ENCODE data around the gene ZNF503.
A peak's percentile ranks its signal among the peaks of the same experiment; 100 is the strongest.

The ZNF503 gene

GRCh38 chr10:75430000-75430763 lies 28.6 kb upstream of the ZNF503 start:
- peak; percentile 96 to 97 for DNase-seq

GRCh38 chr10:75429159-75429827 lies 27.7 kb upstream of the ZNF503 start:
- no peak for DNase-seq

DNA sequence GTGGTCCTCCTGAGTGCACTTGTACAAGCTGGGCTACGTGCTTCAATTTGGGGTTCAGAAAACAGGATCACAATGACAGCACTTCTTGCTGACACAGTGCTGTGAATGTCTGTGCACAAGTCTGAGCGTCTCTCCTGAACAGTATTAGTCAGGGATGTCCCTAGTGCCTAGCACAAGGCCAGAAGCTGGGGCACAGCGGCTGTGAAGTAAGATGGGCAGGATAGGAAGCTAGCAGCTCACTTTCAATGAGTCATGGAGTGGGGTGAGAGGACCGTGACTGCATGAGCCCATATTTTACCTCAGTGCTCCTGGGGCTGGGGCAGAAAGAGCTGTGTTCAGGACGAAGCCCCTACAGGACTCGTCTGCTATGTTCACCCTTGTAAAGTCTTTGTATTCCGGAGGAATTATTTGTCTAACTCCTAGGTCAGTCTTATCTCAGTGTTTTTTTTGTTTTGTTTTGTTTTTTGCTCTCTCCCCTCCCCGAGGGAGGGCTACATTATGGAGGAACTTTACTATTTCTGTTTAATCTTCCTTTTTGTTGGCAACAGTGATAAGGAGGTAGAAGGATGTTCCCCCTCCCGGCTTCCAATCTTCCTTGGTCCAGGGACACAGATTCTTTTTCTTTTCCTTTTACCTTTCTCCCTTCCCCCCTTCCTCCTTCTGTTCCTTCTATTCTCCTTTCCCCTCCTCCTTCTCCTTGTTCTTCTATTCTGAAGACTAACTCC lies 27.0 kb upstream of the ZNF503 start:
- peak; percentile 74 to 85 for DNase-seq

- no peak for DNase-seq
Measured at GRCh38 chr10:75427951-75428350, 26.4 kb upstream of the ZNF503 start.

- peak; percentile 42 to 44 for DNase-seq
Measured at GRCh38 chr10:75426880-75427279, 25.3 kb upstream of the ZNF503 start.

DNA sequence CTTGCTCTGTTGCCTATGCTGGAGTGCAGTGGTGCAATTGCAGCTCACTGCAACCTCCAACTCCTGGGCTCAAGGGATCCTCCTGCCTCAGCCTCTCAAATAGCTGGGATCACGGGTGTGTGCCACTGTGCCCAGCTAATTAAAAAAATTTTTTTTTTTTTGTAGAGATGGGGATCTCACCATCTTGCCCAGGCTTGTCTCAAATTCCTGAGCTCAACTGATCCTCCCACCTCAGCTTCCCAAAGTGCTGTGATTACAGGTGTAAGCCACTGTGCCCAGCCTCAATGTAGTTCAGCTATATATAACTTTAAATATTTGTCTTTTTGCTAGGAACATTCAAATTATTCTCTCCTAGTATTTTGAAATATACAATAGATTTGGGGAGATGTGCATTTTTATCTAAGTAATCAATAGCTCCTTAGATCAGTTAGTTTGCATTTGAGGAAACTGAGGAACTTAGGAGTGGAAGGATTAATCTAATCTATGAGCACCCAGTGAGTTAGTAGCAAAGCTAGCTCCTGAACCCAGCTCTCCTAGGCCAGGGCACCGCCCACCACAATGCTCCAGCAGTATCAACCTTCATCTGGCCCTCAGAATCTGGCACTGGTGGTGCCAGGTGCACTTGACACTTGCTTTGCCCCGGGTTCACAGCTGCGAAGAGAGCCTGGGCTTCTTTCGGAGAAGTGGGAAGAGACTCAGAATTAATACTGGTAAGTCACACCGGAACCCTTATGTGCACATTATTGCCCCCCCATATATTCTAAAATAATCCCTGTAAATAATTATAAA lies 23.9 kb upstream of the ZNF503 start:
- DNase-seq: no peak

GRCh38 chr10:75424571-75424970 lies 23.0 kb upstream of the ZNF503 start:
- no peak for DNase-seq

DNA sequence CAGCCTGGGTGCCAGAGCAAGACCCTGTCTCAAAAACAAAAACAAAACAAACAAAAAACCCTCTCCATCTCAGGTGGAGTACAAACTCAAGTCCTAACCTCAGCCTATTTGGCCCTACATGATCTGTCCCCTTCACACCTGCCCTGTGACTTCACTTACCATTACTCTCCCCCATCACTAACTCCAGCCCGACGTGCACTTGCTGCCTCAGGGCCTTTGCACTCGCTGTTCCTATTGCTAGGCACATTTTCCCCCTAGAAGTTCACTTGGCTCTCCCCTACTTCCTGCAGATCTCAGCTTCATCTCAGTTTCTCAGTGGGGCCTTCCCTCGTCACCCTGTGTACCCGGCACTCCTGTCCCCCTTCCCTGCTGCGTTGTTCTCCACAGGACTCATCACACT lies 21.3 kb upstream of the ZNF503 start:
- DNase-seq: no peak

- DNase-seq: no peak
Measured at GRCh38 chr10:75418712-75419111, 17.1 kb upstream of the ZNF503 start.

DNA sequence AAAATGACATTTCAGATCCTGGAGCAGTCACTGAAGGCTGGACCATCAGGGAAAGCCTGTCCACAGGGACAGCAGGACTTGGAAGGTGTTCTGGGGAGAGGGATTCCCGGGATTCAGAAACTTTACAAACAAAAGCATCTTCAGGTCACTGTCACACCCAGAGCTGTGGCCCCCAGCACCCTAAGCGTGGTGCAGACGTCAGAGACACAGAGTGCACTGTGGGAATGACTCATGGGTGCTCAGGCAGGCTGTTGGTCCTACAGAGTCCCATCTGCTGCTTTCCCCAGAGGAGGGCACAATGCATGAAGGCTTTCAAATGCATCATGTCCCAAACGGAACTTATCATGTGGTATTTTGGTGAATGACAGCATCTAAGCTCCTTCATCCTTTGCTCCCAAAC lies 16.7 kb upstream of the ZNF503 start:
- DNase-seq: no peak

DNA sequence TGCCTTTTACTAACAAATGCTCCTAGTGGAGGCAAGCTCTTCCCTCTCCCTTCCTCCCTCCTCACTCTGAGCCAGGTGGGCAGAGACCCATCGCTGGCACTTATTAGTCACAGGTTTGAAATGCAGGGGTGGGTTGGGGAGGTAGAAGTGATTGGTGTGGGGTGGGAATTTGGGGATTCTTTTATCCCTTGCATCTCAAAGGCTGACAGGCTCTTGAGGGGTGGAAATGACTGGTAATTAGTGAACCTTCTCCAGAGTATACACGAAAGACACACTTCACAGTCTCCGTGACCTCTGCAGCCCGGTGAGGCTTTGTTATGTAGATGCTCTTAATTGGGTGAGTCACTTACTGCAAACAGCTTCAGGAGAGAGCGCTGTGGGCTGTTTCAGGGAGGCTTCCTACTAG lies 16.0 kb upstream of the ZNF503 start:
- no peak for DNase-seq

GRCh38 chr10:75414527-75414926 lies 13.0 kb upstream of the ZNF503 start:
- no peak for DNase-seq

GRCh38 chr10:75410132-75411005 lies 8.8 kb upstream of the ZNF503 start:
- peak; percentile 27 to 34 for DNase-seq

DNA sequence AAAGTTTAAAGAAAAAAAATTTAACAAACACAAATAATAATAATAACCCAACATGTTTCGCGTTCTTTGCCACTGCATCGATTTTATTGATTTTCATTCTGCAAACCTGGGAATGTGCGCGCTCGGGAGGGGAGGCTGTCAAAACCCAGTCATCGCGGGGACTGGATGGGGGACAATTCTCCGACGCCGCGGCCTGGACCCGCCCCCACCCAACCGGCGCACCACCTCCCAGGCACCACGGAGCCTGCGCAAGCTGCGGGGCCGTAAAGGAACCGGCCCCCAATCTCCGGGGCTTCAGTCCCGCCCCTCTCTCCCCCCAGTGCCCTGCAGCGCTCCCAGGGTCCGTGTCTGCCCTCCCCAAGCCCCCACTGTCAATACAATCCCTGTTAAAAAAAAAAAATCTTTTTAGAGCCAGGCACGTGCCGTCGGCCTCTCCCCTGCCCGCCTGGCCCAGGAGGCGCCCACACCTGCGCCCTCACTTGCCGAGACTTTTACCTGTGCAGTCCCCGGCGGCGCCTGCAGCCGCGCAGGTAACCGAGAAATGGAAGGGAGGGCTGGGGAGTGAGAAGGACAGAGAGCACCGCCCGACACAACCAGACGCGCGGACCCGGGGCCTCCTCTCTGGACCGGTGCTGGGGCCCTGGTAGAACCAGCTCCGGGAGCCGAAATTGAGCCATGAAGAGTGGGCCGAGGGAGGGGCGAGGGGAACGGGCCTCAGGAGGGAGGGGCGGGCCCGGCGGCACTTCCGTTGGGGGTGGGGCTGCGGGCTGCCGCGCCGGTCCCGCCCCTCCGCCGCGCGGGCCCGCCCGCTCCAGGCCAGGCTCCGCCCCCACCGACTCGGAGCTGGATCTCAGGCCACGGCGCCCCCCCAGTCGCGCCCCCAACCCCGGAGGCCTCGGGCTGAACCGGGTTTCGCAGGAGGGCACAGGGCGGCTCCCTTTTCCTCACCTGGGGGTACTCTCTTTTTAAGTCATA lies 7.6 kb upstream of the ZNF503 start:
- DNase-seq: peak; percentile 88 to 90

DNA sequence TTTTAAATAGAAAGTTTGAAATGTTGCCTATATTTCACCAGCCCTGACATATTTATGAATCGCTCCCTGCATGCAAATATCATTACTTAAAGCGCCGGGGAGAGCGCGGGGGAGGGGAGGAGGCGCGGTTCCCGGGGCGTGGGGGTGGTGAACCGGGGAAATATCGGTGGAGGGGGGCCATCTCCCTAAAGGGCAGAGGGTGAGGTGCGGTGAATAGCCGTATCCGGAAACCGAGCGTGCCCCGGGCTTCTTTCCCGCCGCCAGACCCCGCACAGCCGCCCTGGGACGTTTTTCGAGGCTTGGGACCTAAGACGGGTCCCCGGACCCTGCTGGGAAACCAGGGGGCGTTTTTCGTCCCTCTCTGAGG lies 6.9 kb upstream of the ZNF503 start:
- peak in 1 of 2 experiments; percentile 61 for DNase-seq

GRCh38 chr10:75407713-75408508 lies 6.3 kb upstream of the ZNF503 start:
- DNase-seq: peak; percentile 65

DNA sequence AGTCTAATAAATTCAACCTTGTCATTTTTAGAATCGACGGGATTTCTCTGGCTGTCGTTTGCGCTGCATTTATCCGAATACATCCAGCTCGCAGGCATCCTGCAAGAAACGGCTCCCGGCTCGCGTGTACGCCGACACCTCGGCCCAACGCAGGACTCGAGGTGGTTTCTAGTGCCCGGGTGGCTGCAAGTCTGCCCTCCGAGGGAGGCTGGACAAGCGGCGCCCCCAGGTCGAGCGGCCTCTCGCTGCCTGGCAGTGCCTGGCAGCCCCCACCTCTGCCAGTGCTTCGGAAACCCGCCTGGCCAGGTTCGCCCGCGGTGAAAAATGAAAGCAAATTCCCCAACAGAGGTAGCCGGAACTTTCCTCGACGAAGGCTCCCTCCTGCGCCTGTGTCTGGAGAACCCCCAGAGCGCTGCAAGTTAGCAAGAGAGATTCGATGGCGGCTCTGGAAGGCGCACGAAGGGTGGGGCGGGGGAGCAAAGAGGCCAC lies 5.7 kb upstream of the ZNF503 start:
- no peak for DNase-seq

DNA sequence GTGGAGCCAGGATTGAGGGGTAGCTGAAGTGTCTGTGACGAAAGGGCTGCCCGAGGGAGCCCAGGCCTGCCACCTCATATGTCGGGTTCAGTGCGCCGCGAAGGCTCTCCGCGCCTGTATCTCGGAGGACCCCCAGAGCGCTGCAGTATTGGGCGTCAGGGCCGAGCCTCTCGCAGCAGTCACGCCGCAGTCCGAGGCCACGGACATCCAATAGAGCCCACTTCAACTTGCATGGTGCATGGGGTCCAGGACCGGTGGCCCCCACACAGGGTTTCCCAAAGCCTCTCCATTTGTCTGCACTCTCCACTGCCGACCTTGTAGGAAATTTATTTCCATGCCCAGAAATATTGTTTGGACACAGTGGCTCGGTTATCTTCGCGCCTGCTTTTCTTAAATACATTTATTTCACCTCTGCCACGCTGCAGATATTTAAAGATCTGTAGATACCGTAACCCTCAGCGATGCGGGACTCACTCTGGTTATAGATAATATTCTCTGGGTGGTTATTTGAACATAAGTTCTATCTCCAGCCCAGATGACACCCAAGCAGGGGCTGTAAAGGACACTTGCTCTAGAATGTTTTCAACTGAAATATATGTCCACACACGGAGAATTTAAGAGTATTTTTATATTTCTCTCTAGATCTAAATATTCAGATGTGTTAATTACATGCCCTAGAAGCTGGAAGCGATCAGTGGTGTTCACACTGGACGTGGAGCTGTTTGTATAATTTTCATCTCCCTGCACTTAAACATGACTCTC lies 5.1 kb upstream of the ZNF503 start:
- no peak for DNase-seq

All from Kasumi-1 (cell line).